Omental fat pad (tissue), 4 donors: ENCODE data around the gene MICALL1. TPM values are rescaled to one million over a fixed set of nuclear protein-coding genes. Genes with fewer than 3 reads are reported as not detected.
"Not testable (repeated sequence)": the region's sequence is repeated elsewhere in the genome, so short reads cannot be mapped to it uniquely, and the experiment has no call there.

Experiments used
- ATAC-seq: fragments of 150-250 bp; one replicate; pipeline ENCODE4 v1.9.1; 2016; ENCODE audit warnings: mild to moderate bottlenecking, moderate library complexity; ENCODE audit not compliant: low FRiP score
- DNase-seq: peaks from one replicate; pipeline ENCODE4 v3.0.0-alpha.2; 2019; ENCODE audit warnings: low spot score
- total RNA-seq, 4 donors: library from RNA; depleted of rRNA; stranded (reverse); fragments of >200 nt; gene quantifications; one replicate each; pipeline ENCODE4 v1.1.0, GENCODE V29; 2016
- TF ChIP-seq, protein P1 (sequence below), 3 donors: fragments of 450-650 bp; IDR thresholded peaks; one replicate each; pipeline ENCODE4 v1.5.1; 2016 to 2017; ENCODE audit warnings: antibody characterized with exemption in 3 of 3, mild to moderate bottlenecking in 3 of 3, moderate library complexity in 2 of 3

MICALL1 gene
- total RNA-seq, 4 donors from 2014 or later: 15.4 to 42.4 (median 20.6) TPM

DNA sequence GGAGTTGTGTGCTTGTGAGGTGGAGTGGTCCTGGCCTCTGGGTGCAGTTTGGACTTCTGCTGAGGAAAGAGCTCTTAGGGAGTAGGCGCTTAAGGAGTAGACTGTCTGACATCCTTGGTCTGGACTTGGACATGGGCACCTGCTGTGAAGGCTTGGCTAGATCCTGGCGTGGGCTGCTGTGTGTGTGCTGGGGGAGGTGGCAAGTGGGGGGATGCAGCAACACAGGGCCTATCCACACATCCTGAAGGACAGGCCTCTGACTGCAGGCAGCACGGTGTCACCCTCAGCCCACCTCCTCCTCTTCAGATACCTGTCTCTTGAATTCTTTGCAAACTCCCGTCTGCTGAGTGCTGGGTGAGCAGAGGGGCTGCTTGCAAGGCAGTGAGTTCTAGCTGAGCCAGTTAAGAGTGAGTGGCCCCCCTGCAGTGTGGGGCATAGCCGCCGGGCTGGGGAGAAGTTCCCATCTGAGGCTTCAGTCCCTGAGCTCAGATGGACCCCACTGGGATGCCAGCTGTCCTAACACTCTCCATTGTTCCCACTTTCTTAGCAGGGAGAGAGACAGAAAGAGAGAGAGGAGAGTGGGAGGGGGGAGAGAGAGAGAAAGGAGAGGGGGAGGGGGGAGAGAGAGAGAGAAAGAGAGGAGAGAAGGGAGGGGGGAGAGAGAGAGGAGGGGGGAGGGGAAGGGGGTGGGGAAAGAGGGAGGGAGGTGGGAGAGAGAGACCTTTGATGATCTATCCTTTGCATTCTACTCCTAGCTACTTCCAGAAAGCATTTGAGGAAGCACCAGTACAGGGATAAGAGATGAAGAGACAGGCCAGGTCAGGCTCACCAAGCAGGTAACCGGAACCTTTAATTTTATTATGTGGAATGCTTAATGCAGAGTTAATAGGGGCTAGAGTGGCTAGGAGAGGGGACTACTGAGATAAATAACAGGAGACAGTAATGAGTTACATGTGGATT, 65.7 kb downstream of the MICALL1 start:
- TF ChIP-seq, protein P1, sequence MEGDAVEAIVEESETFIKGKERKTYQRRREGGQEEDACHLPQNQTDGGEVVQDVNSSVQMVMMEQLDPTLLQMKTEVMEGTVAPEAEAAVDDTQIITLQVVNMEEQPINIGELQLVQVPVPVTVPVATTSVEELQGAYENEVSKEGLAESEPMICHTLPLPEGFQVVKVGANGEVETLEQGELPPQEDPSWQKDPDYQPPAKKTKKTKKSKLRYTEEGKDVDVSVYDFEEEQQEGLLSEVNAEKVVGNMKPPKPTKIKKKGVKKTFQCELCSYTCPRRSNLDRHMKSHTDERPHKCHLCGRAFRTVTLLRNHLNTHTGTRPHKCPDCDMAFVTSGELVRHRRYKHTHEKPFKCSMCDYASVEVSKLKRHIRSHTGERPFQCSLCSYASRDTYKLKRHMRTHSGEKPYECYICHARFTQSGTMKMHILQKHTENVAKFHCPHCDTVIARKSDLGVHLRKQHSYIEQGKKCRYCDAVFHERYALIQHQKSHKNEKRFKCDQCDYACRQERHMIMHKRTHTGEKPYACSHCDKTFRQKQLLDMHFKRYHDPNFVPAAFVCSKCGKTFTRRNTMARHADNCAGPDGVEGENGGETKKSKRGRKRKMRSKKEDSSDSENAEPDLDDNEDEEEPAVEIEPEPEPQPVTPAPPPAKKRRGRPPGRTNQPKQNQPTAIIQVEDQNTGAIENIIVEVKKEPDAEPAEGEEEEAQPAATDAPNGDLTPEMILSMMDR (IDR thresholded peaks at IDR 0.05): no peak
- DNase-seq: no peak
- no peak for ATAC-seq

DNA sequence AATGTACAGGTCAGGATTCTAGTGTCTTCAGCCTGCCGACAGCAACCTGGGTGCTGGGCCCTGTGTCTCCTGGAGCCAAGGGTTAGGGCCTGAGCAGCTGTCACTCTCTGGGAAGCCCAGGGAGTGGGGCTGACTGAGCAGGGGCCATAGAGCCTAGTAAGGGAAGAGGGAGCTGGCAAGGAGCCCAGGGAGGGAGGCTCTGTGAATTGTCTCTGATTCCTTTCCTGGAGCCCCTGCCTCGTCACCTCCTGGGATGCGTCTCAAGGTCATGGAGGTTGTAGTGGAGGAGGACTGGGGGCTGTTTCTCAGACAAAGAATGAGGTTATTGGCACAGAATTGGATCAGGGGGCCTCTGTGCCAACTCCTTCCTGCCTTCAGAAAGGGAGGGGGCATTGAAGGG, 66.4 kb downstream of the MICALL1 start:
- ATAC-seq: no peak
- TF ChIP-seq, protein P1 (IDR thresholded peaks at IDR 0.05): no peak

DNA sequence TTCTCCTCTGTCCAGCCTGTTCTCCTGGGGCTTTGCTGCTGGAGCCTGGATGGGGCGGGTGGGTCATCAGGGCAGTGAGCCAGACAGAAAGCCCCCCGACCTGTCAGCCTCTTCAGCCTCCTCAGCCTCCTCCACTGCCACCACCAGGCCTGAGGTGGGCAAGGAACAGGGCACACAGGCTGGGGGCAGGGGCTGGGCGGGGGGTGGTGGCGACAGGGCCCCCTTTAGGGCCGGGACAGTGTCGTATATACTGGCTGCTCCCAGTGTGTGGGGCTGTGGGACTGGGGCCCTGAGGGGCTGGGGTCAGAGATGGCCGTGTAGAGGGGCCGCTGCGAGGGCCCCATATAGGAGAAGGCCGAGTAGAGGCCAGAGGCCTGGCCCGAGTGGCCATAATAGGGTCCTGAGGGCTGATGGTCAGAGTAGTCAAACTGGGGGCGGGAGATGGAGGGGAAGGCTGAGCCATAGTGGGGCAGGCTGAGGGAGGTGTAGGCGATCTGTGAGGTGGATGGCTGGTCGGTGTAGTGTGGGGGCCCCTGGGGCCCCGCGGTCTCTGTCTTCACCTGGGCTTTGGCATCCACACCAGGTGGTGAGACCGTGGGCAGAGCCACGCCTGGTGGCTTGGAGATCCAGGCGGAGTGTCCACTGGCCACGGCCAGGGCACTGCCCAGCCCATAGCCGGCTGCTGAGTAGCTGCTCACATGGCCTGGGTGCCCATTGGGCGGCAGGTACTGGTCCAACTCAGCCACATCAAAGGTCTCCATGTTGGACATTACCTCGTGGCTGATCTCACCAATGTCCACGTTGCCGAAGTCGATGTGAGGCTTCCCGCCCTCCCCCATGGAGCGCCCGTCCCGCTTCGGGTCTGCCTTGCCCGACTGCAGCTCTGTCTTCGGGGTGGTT, 67.4 kb downstream of the MICALL1 start:
- no peak for ATAC-seq
- TF ChIP-seq, protein P1 (IDR thresholded peaks at IDR 0.05): no peak
- no peak for DNase-seq

More for the DNA sequence above, 66.4 kb downstream of the MICALL1 start:
- DNase-seq: no peak

DNA sequence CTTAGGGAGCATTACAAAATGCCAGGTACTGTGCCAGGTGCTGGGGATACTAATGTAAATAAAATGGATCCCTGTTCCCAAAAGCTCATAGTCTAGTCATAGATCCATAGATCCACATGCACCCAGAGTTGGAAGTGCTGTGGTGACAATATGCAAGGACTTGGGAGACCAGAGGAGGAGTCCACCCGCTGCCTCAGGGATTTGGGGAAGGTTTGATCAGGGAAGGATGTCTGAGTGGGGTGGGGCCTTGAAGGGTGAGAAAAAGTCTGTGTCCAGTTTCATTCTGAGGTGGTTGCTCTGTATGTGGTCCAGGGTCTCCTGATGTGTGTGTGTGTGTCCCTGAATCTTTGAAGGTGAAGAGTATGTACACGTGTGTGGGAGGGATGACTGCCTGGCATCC, 69.1 kb downstream of the MICALL1 start:
- ATAC-seq (no peak), DNase-seq (no peak)
- TF ChIP-seq, protein P1 (IDR thresholded peaks at IDR 0.05): no peak

DNA sequence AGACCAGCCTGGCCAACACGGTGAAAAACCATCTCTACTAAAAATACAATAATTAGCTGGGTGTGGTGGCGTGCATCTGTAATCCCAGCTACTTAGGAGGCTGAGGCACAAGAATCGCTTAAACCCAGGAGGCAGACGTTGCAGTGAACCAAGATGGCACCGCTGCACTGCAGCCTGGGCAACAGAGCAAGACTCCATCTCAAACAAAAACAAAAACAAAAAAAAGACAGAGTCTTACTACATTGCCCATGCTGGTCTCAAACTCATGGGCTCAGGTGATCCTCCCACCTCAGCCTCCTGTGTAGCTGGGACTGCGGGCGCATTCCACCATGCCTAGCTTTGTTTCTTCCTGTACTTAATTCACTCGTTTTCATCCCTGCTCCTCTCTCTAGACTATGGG, 69.9 kb downstream of the MICALL1 start:
- not testable (repeated sequence) for ATAC-seq, DNase-seq

DNA sequence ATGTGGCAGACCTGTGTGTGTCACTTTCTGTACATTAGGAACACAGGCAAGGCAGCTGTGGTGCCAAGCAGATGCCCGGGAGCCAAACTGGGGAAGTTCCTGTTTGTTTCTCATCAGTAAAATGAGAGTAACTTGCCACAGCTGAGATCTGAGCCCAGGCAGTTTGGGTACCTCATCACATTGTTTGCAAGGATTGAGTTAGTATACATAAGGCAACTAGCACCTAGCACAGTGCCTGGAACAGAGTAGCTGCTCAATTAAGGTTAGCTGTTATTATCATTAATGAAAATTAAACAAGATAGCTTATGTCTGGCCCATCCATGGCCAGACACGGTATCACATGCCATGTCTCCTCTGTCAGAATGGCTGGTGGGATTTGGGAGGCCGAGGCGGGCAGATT, 70.5 kb downstream of the MICALL1 start:
- TF ChIP-seq, protein P1 (IDR thresholded peaks at IDR 0.05): no peak
- no peak for ATAC-seq
- DNase-seq: no peak

DNA sequence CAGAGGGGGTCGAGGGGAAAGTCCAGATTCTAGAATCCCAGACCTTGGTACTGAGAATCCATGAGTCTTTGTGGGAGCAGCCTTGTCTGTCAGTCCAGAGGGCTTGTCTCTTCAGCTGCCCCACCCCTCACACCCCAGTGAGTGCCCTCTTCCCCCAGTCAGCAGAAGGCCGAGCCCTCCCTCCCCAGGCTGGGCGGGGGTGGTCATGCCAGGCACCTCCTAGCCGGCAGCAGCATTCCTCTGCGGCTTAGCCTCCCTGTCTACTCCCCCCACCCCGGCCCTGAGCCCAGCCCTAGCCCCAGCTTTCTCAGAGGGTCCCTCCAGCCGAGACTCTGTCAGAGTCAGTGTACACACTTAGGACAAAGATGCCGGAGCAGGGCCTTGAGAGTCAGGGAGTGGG, 73.7 kb downstream of the MICALL1 start:
- DNase-seq (no peak), ATAC-seq (no peak)
- TF ChIP-seq, protein P1 (IDR thresholded peaks at IDR 0.05): no peak
